K562 (cell line): Measurements from ENCODE around the gene FCHO2. TPM values are rescaled to one million over a fixed set of nuclear protein-coding genes. Genes with fewer than 3 reads are reported as not detected.

Source experiments
- CBX1 ChIP-seq: sonication (generic); IDR thresholded peaks from 2 replicates; pipeline ENCODE4 v1.6.1; 2016; ENCODE audit warnings: antibody characterized with exemption, low read depth, mild to moderate bottlenecking
- CHCHD3 ChIP-seq: fragments of 250-450 bp; sonication (Bioruptor Pico); IDR thresholded peaks from 2 replicates; pipeline ENCODE4 v2.1.2; 2022; ENCODE audit warnings: mild to moderate bottlenecking
- TAF15 ChIP-seq: fragments of 200-400 bp; formaldehyde crosslinking; IDR thresholded peaks from 2 replicates; pipeline ENCODE4 v1.6.1; 2017; ENCODE audit warnings: mild to moderate bottlenecking, low read depth, low read length, moderate library complexity
- ZNF184 ChIP-seq: sonication (generic); formaldehyde crosslinking; IDR thresholded peaks from 2 replicates; pipeline ENCODE4 v1.5.0; 2020; ENCODE audit warnings: missing genetic modification reagents
- ZNF699 ChIP-seq: fragments of 250-450 bp; sonication (Bioruptor Pico); IDR thresholded peaks from 2 replicates; pipeline ENCODE4 v1.8.0; 2021; ENCODE audit warnings: mild to moderate bottlenecking, moderate library complexity; ENCODE audit not compliant: insufficient replicate concordance
- ZNF707 ChIP-seq: fragments of 250-450 bp; sonication (Bioruptor Pico); conservative IDR thresholded peaks from 2 replicates; pipeline ENCODE4 v1.8.0; 2022; ENCODE audit warnings: inconsistent platforms, mild to moderate bottlenecking, moderate library complexity
- polyA plus RNA-seq, 8 experiments: library from polyadenylated mRNA; depleted of rRNA in 4 of 8; stranded (reverse) in 5 of 8; unstranded in 3 of 8; fragments of >200 nt; fragmentation: Nextera tagmentation in 2 of 8; fragmentation: Illumina TruSeq in 1 of 8; extraction: Ambion mirVana in 2 of 8; extraction: Trizol in 1 of 8; gene quantifications; 2 replicates each; pipeline versions ENCODE4 v1.2.1 to v1.2.3, GENCODE V29; 2011 to 2014; ENCODE audit warnings: inconsistent platforms in 1 of 8, missing spikeins in 1 of 8
- total RNA-seq, 7 experiments: library from RNA; depleted of rRNA in 6 of 7; stranded (reverse); fragments of >200 nt in 6 of 7; fragmentation: Illumina TruSeq in 2 of 7; extraction: Trizol in 2 of 7; gene quantifications; 2 replicates each; pipeline versions ENCODE4 v1.2.1 to v1.2.3, GENCODE V29; 2011 to 2021; ENCODE audit warnings: low replicate concordance in 1 of 7
- TF ChIP-seq, protein P1 (sequence below), 2 experiments: fragments of 450-650 bp; IDR thresholded peaks; 2 replicates each; pipeline ENCODE4 v1.6.1; 2016; ENCODE audit warnings: mild to moderate bottlenecking in 2 of 2, borderline replicate concordance in 1 of 2, low read depth in 1 of 2, moderate library complexity in 1 of 2
- TF ChIP-seq, protein P2 (sequence below): fragments of 250-450 bp; sonication (Bioruptor Pico); IDR thresholded peaks from 2 replicates; pipeline ENCODE4 v1.5.0; 2022; ENCODE audit warnings: mild to moderate bottlenecking

The FCHO2 gene
- total and polyA plus RNA-seq, 9 of the 15 experiments (the other 6 are each of a cell fraction or from before 2014, with no cell fraction given): 4.4 to 13.4 (median 8.3) TPM

DNA sequence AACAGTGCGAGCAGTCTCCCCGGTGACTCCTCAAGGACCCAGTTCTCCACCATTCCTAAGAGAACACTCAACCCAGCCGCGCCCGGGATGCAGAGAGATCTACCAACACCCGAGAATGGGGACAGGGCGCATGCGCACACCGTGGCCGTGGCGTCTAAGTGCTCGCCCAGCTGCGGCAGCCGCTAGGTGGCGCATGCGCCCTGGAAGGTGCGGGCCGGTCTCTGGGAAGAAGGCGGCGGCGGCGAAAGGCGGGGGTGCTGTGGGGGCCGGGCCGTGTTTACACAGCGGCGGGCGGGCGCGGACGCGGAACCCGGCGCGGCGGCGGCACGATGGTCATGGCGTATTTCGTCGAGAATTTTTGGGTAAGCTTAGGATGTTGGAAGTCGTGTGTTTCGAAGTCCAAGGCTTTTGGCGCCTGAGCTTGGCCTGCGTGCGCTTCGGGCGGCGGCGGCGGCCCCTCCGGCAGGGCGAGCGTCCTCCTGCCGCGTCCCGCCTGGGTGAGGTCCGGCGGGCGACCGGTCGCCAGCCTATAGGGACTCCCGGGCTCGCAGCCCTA, at the start of gene FCHO2 (continued):
- TF ChIP-seq, protein P1, sequence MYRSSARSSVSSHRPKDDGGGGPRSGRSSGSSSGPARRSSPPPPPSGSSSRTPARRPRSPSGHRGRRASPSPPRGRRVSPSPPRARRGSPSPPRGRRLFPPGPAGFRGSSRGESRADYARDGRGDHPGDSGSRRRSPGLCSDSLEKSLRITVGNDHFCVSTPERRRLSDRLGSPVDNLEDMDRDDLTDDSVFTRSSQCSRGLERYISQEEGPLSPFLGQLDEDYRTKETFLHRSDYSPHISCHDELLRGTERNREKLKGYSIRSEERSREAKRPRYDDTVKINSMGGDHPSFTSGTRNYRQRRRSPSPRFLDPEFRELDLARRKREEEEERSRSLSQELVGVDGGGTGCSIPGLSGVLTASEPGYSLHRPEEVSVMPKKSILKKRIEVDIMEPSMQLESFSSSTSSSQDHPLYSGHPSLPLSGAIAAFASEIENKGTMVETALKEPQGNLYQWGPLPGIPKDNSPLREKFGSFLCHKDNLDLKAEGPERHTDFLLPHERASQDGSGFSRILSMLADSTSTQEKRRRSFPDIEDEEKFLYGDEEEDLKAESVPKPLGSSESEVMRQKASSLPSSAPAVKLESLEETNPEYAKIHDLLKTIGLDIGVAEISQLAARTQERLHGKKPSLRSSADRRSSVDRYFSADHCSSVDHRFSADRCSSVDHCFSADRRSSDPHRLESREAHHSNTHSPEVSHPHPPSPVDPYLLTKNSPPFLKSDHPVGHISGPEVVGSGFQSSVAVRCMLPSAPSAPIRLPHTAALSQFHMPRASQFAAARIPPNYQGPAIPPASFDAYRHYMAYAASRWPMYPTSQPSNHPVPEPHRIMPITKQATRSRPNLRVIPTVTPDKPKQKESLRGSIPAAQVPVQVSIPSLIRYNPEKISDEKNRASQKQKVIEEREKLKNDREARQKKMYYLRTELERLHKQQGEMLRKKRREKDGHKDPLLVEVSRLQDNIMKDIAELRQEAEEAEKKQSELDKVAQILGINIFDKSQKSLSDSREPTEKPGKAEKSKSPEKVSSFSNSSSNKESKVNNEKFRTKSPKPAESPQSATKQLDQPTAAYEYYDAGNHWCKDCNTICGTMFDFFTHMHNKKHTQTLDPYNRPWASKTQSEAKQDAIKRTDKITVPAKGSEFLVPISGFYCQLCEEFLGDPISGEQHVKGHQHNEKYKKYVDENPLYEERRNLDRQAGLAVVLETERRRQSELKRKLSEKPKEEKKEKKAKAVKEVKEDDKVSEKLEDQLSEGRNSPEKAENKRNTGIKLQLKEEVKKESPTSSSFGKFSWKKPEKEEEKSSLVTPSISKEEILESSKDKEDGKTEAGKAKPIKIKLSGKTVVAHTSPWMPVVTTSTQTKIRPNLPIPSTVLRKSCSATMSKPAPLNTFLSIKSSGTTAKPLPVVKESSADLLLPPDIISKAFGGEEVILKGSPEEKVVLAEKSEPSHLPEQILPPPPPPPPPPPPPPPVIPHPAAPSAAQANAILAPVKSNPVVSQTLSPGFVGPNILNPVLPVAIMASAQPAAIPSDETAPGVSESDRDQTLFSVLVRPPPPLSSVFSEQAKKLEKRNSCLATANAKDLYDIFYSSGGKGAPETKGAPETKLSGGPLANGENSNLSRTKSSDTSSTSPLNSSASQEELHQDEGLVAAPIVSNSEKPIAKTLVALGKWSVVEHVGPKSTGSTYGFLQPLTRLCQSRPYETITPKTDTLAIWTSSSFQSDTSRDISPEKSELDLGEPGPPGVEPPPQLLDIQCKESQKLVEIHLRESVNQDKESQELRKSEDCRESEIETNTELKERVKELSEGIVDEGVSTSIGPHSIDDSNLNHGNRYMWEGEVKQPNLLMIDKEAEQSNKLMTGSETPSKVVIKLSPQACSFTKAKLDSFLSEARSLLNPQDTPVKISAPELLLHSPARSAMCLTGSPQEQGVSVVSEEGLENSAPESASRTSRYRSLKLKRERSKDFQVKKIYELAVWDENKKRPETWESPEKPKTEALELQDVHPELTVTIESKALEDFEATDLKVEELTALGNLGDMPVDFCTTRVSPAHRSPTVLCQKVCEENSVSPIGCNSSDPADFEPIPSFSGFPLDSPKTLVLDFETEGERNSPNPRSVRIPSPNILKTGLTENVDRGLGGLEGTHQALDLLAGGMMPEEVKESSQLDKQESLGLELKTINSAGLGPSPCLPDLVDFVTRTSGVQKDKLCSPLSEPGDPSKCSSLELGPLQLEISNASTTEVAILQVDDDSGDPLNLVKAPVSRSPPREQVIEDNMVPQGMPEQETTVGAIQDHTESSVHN (IDR thresholded peaks at IDR 0.05; ENCODE audit: borderline replicate concordance in 1 of 2, low read depth in 1 of 2): no peak
- no peak for TF ChIP-seq ZNF184 (CRISPR knock-in tag)
- TF ChIP-seq TAF15: no peak
- TF ChIP-seq, protein P2, sequence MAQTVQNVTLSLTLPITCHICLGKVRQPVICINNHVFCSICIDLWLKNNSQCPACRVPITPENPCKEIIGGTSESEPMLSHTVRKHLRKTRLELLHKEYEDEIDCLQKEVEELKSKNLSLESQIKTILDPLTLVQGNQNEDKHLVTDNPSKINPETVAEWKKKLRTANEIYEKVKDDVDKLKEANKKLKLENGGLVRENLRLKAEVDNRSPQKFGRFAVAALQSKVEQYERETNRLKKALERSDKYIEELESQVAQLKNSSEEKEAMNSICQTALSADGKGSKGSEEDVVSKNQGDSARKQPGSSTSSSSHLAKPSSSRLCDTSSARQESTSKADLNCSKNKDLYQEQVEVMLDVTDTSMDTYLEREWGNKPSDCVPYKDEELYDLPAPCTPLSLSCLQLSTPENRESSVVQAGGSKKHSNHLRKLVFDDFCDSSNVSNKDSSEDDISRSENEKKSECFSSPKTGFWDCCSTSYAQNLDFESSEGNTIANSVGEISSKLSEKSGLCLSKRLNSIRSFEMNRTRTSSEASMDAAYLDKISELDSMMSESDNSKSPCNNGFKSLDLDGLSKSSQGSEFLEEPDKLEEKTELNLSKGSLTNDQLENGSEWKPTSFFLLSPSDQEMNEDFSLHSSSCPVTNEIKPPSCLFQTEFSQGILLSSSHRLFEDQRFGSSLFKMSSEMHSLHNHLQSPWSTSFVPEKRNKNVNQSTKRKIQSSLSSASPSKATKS: no peak
- TF ChIP-seq CHCHD3: no peak
- TF ChIP-seq ZNF707 (CRISPR knock-in tag): no peak
- TF ChIP-seq CBX1: peak; percentile 40; the same call in 1 of the 2 replicates
- TF ChIP-seq ZNF699: no peak
